Effector CD8-positive, alpha-beta T cell (primary cell): Measurements from ENCODE around the gene OGDH.
"Not testable (repeated sequence)": the region's sequence is repeated elsewhere in the genome, so short reads cannot be mapped to it uniquely, and the experiment has no call there.

Experiments
- DNase-seq: peaks from one replicate; lab custom pipeline; 2025; lab: John Stamatoyannopoulos, UW

OGDH gene

DNA sequence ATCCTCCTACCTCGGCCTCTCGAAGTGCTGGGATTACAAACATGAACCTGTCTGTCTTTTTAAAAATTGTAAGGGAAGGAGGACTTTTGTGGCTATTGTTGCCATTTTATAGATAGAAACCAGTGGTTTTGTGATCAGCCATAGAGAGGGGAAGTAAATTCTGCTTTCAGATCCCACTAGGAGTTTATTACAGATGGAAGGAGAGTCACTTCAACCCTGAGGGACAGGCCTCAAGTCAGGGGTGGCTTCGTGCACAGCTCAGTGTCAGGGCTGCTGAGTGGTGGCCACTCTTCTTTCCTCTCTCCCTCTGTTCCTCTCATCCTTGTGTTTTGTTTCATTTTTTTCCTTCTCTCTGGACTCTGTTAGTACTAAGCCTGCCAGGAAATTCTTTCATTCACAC, 60.8 kb downstream of the OGDH start:
- DNase-seq = no peak

- DNase-seq = no peak
These were observed 64.6 kb downstream of the OGDH start for GRCh38 chr7:44671069-44671468.

DNA sequence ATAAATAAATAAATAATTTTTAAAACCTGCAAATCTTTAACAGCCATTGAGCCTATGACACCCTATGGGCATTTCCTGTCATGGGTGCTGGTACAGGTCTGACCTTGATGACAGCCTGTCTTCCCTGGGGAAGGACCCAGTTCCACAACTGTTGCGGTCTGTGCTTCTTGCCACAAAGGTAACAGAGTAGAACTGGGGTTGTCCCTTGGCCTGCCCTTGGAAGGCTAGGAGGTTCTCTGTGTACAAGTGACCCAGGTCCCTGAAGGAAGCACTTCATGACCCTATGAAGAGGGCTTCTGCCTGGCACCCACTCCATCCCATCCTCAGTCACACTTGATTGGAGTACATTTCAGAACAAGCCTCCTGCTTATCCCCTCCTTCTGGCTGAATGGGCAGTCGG, 66.9 kb downstream of the OGDH start:
- DNase-seq = no peak

GRCh38 chr7:44673771-44674170, 67.3 kb downstream of the OGDH start:
- no peak for DNase-seq

DNA sequence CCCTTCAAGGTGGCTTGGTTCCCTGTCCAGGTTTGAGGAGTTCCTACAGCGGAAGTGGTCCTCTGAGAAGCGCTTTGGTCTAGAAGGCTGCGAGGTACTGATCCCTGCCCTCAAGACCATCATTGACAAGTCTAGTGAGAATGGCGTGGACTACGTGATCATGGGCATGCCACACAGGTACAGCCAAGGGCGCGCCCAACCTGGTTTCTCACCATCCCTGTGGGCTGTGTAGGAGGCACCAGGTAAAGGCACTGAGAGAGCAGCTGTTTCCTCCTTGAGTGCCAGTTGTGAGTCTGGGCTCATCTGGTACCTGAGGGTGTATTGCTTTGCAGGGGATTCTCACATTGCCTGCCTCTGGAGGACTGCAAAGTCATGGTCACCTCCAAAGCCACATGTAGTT, 68.0 kb downstream of the OGDH start:
- no peak for DNase-seq

- no peak for DNase-seq
These were observed 70.3 kb downstream of the OGDH start for GRCh38 chr7:44676776-44677175.

DNA sequence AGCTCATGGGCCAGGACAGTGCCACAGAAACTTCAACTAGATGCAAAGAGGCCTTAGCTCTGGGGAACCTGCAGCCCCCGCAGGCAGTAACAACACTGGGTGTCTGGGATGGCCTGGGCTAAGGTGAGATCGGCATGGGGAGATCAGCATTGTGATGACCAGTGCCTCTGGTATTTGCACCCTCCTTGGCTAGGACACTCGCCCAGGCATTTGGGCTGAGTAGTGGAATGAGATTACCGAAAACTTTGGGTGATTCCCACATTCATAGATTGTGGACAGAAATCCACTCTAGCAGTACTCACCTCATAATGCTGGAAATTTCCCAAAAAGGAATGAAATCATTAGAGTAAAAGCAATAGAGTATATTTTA, 71.7 kb downstream of the OGDH start:
- no peak for DNase-seq

DNA sequence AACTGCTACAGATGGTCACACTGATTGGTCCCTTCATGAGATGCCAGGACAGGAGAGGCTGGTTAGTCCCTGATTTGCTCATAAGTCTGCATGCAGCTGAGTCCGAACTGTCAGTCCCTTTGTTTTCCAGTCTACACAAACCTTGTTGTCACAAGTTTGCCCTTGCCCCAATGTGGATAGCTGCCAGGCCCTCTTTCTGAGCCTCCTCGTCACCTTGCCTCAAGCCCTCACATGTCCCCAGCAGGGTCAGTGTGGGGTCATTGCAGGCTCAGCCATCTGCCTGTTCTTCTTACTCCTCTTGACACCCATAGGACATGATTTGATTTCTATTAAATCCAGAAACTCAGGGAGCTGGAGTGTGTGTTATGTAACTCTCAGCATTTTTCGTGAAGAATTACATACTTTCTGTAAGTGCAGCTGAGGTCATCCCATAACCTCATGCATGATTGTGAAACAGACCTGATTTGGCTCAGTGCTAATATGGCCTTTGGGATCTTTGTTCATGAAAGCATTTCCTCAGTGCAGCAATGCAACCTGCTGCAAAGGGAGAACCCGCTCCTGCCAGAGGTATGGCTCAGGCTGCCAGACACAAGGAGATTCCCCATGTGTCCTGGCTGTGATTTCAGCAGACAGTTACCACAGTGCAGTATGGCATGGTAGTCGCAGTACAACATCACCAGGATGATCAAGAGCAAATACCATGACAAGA, 72.2 kb downstream of the OGDH start:
- no peak for DNase-seq

DNA sequence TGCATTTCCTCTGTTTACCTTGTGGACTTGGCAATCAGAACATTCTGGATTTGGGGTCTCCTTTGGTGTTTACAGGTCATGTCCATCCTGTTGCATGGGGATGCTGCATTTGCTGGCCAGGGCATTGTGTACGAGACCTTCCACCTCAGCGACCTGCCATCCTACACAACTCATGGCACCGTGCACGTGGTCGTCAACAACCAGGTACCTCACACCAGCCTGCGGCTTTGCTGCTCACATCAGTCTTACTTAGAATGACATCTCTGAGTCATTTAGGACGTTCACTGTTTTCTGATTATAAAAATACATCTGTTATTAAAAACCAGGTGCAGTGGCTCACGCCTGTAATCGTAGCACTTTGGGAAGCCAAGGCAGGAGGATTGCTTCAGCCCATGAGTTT, 75.2 kb downstream of the OGDH start:
- no peak for DNase-seq

DNA sequence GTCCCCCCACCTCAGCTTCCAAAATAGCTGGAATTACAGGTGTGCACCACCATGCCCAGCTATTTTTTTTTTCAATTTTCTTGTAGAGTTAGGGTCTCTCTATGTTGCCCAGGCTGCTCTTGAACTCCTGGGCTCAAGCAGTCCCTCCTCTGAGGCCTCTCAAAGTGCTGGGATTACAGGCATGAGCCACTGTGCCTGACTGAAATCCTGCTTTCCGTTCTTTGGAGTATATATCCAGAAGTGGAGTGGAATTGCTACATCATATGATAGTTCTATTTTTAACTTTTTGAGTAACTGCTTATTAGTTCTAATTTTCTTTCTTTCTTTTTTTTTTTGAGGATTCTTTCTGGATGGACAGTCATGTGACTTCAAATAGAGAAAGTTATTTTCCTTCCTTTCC, 79.3 kb downstream of the OGDH start:
- DNase-seq = no peak

DNA sequence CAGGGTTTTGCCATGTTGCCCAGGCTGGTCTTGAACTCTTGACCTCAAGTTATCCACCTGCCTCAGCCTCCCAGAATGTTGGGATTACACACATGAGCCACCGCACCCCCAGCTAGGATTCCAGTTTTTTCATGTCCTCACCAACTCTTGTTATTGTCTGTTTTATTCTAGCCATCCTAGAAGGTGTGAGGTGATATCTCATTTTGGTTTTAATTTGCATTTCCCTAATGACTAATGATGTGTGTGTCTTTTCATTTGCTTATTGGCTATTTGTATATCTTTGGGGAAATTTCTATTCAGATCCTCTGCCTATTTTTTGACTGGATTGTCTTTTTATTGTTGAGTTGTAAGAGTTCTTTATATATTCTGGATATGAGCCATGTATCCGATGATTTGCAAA, 83.0 kb downstream of the OGDH start:
- no peak for DNase-seq

GRCh38 chr7:44693641-44694313, 87.3 kb downstream of the OGDH start:
- DNase-seq = no peak

GRCh38 chr7:44694326-44694725, 87.9 kb downstream of the OGDH start:
- no peak for DNase-seq

GRCh38 chr7:44694766-44695165, 88.3 kb downstream of the OGDH start:
- DNase-seq = no peak

- DNase-seq = no peak
These were observed 89.3 kb downstream of the OGDH start for GRCh38 chr7:44695756-44696155.

DNA sequence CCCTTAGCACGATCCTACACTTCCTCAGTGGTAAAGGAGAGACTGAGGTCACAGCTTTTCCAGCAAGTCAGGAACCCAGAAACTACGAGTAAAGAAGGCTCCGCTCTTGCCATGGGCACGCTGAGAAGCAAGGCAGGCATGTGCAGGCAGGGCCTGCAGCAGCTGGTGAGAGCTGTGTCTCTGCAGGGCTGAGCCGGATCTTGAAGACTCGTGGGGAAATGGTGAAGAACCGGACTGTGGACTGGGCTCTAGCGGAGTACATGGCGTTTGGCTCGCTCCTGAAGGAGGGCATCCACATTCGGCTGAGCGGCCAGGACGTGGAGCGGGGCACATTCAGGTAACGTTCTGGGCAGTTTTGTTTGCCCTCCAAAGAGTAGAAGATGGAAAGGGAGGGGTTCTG, 90.3 kb downstream of the OGDH start:
- no peak for DNase-seq

GRCh38 chr7:44697136-44698045, 91.0 kb downstream of the OGDH start:
- DNase-seq = no peak

GRCh38 chr7:44698046-44698580, 91.7 kb downstream of the OGDH start:
- DNase-seq = no peak

DNA sequence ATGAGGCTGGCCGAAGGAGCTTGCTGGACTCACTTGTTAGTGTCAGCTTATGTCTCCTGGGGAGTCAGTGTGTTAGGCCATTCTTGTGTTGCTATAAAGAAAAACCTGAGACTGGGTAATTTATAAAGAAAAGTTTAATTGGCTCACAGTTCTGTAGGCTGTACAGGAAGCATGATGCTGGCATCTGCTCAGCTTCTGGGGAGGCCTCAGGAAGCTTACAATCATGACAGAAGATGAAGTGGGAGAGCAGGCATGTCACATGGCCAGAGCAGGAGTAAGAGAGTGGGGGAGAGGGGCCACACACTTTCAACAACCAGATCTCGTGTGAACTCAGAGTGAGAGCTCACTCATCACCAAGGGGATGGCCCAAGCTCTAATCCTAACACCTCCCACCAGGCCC, 93.2 kb downstream of the OGDH start:
- DNase-seq = not testable (repeated sequence)

DNA sequence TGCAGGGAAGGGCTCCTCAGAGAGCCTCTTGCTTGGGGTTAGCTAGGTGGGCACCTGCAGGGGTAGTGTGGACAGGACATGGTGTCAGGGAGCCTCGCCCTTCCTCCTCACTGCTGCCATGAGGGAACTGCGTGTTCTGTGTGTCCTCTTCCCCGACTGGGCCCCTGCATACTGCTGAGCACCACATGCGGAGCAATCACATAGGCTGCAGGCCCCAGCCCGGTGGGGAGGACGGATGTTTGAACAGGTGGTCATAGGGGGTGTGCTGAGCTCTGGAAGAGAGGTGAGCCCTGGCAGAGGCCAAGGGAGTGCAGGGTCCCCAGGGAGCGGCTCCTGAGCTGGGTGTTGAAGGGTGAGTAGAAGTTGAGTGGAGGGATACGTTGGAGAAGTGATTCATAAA, 93.9 kb downstream of the OGDH start:
- DNase-seq = no peak

DNA sequence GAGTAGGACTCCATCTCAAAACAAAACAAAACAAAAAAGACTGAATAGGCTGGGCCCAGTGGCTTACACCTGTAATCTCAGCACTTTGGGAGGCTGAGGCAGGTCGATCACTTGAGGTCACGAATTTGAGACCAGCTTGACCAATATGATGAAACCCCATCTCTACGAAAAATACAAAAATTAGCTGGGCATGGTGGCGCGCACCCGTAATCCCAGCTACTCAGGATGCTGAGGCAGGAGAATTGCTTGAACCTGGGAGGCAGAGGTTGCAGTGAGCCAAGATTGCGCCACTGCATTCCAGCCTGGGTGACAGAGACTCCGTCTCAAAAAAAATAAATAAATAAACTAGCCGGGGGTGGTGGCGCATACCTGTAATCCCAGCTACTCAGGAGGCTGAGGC, 97.0 kb downstream of the OGDH start:
- DNase-seq = not testable (repeated sequence)

GRCh38 chr7:44703921-44704320, 97.5 kb downstream of the OGDH start:
- no peak for DNase-seq

DNA sequence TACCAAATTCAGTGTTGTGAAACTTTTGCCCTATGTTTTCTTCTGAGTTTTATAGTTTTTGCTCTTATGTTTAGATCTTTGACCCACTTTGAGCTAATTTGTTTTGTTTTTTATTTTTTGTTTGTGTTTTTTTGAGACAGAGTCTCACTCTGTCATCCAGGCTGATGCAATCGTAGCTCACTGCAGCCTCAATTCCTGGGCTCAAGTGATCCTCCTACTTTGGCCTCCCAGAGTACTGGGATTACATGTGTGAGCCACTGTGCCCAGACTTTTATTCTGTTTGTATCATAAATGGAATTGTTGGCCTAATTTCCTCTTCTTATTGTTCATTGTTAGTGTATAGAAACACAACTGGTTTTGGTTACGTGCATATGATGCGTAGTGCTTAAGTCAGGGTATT, 99.0 kb downstream of the OGDH start:
- no peak for DNase-seq
